GM21390 (cell line): ENCODE data around the gene DCAF12L1.

Experiments
- ATAC-seq: cut with Tn5 transposase; IDR thresholded peaks from one replicate; pipeline ENCODE4 v1.9.1; 2021; ENCODE audit not compliant: unreplicated experiment

Gene DCAF12L1

DNA sequence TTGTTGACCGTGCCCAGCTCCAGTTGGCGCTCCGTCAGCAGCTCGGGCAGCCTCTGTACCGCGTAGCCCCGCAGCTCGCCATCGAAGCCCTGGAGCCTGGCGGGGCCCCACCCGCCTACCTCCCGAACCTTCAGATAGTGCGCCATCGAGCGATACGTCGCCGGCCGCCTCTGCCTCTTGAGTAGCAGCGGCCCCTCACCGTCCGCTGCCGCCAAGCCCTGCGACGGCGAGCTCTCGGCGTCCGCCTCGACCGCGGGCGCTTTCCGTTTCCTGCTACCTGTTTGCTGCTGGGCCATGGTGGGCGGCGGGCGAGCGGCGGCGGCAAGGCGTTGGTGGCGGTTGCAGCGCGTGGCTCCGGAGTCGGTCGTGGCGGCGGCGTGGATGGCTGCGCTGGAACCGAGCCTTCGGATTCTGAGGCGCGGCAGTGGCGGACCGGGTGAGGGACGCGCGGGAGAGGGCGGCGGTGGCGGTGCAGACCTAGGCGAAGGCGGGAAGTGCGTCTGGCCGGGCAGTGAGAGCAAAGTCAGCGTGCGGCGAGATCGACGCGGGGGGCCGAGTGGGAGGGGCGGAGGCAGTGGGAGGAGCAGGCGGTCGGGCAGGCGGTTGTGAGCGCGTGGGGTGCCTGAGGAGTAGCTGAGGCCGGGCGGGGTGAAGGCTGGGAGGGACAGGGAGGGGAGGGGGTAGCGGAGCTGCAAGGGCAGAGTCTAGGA lies at the start of gene DCAF12L1:
Gene DCAF12L1 (minus strand): TSS at position 502 of the 710 bp plus-strand sequence. CDS start 206 bp downstream, at position 296.
- no peak for ATAC-seq

DNA sequence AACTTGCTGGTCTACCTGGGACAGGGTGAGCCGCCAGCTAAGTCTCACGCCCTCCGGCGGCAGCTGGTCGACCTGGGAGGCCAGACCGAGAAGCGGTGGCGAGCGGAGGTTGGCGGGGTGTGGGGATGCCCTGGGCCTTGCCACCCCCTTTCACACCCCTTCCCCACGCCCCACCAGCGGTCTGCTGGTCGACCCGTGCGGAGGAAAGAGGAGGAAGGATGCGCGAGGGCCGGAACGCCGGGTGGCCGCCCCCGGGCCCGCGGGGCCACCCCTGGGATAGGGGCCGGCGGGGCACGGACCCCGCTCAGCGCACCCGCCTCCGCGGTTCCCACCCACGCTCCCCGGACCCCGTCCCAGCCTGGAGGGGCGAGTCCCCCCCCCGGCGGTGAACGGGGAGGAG lies 28.3 kb upstream of the DCAF12L1 start:
- ATAC-seq, result no peak

DNA sequence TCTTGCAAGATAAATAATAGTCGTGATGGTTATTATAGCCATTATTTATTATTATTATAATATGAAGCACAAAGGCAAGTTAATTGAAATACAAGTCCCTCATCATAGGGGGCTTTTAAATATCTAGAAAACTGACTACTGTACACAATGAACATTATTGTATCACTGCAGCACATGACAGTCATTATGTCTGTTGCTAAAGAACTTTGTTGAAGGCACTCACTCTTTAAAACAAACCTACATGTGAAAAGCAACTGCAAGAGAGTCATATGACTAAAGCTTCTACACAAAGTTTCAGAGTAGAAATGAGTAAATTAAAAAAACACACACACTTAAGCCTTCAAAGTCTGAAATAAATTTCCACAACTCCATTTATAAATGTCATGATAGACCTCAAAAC lies 23.3 kb upstream of the DCAF12L1 start:
- ATAC-seq, result no peak

DNA sequence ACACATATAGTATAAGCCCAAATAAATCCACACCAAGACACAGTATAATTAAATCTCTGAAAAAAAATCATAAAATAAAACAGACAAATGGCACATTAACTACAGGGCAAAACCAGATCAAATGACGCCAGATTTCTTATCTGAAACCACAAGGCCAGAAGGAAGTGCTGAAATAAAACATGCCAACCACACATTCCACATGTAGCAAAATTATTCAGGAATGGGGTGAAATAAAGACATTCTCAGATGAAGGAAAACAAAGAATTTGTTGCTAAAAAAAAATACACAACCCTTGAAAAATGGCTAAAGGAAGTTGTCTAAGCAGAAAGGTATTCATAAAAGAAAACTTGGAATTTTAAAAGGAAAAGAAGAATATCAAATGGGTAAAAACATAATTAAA lies 4.5 kb upstream of the DCAF12L1 start:
- no peak for ATAC-seq

DNA sequence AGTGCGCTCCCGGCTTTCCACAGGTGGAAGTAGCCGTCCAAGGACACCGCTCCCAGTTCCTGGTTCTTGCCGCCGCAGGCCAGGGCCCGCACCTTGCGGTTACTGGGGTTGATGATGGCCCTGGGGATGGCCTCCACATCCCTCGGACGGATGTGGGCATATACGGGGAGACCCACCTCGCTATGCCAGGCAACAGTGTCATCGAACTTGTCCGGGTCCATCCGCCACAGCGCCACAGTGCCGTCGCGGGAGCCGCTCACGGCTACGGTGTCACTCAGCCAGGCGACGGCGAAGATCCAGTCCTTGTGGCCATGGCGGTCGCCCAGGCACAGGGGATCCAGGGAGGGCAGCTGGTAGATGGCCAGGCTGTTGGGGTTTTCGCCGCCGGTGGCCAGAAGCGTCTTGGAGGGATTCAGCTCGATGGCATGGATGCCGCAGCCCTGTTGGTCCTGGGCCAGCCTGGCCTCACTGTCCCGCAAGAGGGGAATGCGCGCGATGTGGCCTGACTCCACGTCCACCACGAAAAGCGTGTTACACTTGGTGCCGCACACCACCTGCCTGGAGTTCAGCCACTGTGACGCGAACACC lies 795 bp downstream of the DCAF12L1 start:
- ATAC-seq, result no peak

DNA sequence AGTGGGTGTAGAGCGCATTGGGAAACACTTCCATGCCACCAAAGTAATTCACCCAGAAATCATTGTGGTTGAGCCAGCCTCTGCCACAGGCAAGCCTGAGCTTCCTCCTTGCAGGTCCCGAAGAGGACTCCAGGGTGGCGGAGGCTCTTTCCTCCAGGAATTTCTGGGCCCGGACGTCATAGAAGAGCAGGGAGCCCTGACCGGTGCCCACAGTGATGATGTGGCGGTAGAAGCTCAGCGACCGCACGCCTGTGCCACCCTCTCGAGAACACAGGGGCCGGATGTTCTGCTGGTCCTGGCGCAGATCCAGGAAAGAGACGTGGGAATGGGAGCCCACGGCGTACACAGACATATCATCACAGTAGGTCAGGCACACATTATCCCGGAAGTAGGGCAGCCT lies 1.3 kb downstream of the DCAF12L1 start:
- no peak for ATAC-seq

DNA sequence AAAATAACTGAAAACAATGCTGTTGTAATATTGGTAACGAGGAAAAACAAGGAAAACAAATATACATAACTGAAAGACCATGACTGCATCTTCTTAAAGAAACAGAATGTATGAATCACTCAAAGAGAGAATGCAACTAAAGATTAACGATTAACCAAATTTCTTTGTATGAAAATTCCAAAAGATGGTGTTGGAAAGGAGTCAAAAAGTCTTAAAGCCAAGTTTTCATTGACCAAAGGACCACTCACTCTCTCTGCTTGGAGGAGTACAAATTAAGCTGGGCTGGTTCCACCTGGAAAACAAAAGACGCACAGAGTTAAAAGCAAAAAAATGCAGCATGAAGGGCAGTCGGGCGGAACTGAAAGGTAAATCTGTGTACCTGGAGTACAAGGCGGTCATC lies 1.8 kb downstream of the DCAF12L1 start:
- ATAC-seq, result no peak

DNA sequence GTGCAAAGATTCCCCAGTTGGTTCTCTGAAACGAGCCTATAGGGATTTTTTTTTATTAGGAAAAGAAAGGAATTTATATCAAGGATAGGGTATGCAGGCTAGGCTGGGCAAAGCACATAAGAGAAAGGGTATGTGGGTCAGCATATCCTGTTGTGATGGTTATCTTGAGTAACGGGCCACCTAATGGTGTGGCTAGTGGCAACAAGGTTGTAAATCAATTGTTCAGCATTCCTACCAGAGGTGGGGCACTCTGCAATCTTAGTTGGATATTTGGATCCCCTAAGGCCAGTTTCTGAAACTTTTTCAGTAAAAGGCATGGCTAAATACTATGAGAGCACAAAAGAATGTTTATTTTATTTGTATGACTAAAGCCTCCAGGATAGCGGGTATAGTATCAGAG lies 42.7 kb downstream of the DCAF12L1 start:
- ATAC-seq, result no peak
